T-cell (primary cell): ENCODE results near the gene BBS2. TPM values are rescaled to one million over a fixed set of nuclear protein-coding genes. Genes with fewer than 3 reads are reported as not detected.
A peak's percentile ranks its signal among the peaks of the same experiment; 100 is the strongest.

ENCODE experiments used
- ATAC-seq, 4 experiments: fragments of 200-7000 bp in 3 of 4; fragments of 150-1000 bp in 1 of 4; cut with Tn5 transposase; replicated peaks in 1 of 4; 1 replicate in 3 of 4; 2 replicates in 1 of 4; pipeline ENCODE4 v1.10.0; 2021; ENCODE audit warnings: moderate library complexity in 3 of 4, mild to moderate bottlenecking in 2 of 4, moderate number of reproducible peaks in 1 of 4
- CTCF ChIA-PET, 2 donors: fragments of 300-600 bp; sonication (Branson Sonifier 250); formaldehyde crosslinking; loops; one replicate each; lab custom pipeline; 2022; ENCODE audit warnings: antibody characterized with exemption in 2 of 2; lab: Charles Lee
- POLR2A ChIA-PET, 2 donors: fragments of 300-600 bp; sonication (Branson Sonifier 250); formaldehyde crosslinking; loops; one replicate each; lab custom pipeline; 2022; ENCODE audit warnings: antibody characterized with exemption in 2 of 2; lab: Charles Lee
- DNase-seq, 35 experiments: peaks; one replicate each; pipeline versions ENCODE4 v3.0.0 to v3.0.0-alpha.2; 2013 to 2023
- H3K27ac ChIP-seq: one replicate; pipeline ENCODE4 v1.5.1; 2013; ENCODE audit warnings: low read length
- H3K27me3 ChIP-seq, 2 experiments: replicated peaks in 1 of 2; 1 replicate in 1 of 2; 2 replicates in 1 of 2; pipeline versions ENCODE4 v1.6.1 to v1.7.0; 2013; ENCODE audit warnings: low read length in 1 of 2, mixed read lengths in 1 of 2; ENCODE audit not compliant: control insufficient read depth in 2 of 2, insufficient read depth in 2 of 2; ENCODE audit errors: extremely low read depth in 1 of 2
- H3K36me3 ChIP-seq, 2 donors: 1 replicate in 1 of 2; 2 replicates in 1 of 2; pipeline versions ENCODE4 v1.6.1 to v1.7.0; 2013; ENCODE audit warnings: low read length in 1 of 2; ENCODE audit not compliant: control insufficient read depth in 2 of 2, insufficient read depth in 1 of 2; ENCODE audit errors: extremely low read depth in 1 of 2
- H3K4me1 ChIP-seq, 2 experiments: 1 replicate in 1 of 2; 2 replicates in 1 of 2; pipeline versions ENCODE4 v1.6.1 to v1.7.0; 2013; ENCODE audit warnings: low read length in 2 of 2, mixed read lengths in 1 of 2; ENCODE audit not compliant: insufficient read depth in 2 of 2, control insufficient read depth in 1 of 2; ENCODE audit errors: extremely low read depth in 1 of 2
- H3K4me3 ChIP-seq, 2 donors: 1 replicate in 1 of 2; 2 replicates in 1 of 2; pipeline versions ENCODE4 v1.5.1 to v1.7.0; 2013; ENCODE audit warnings: mild to moderate bottlenecking in 2 of 2, low read length in 1 of 2, moderate library complexity in 1 of 2; ENCODE audit not compliant: control insufficient read depth in 1 of 2; ENCODE audit errors: extremely low read depth in 1 of 2
- H3K9me3 ChIP-seq: 2 replicates; pipeline ENCODE4 v1.7.0; 2013
- H3K27ac Mint-ChIP-seq, 2 donors: one replicate each; pipeline ENCODE4 v1.8.0; 2020 to 2021; ENCODE audit warnings: mild to moderate bottlenecking in 2 of 2, mixed read lengths in 2 of 2
- H3K27me3 Mint-ChIP-seq, 2 donors: one replicate each; pipeline ENCODE4 v1.8.0; 2021 to 2022; ENCODE audit warnings: mixed read lengths in 2 of 2
- H3K36me3 Mint-ChIP-seq: one replicate; pipeline ENCODE4 v1.8.0; 2021; ENCODE audit warnings: mixed read lengths
- H3K4me1 Mint-ChIP-seq, 3 donors: one replicate each; pipeline ENCODE4 v1.8.0; 2020 to 2022; ENCODE audit warnings: mixed read lengths in 3 of 3, mild to moderate bottlenecking in 1 of 3
- H3K4me3 Mint-ChIP-seq, 3 donors: one replicate each; pipeline ENCODE4 v1.8.0; 2020 to 2022; ENCODE audit warnings: mild to moderate bottlenecking in 3 of 3, mixed read lengths in 3 of 3, moderate library complexity in 3 of 3
- H3K9me3 Mint-ChIP-seq, 3 donors: one replicate each; pipeline ENCODE4 v1.8.0; 2020 to 2022; ENCODE audit warnings: mixed read lengths in 3 of 3
- WGBS: methylation state at CpG from one replicate; pipeline ENCODE4 v1.1.5; 2013; ENCODE audit warnings: missing lambda C conversion rate; ENCODE audit not compliant: insufficient coverage; 5-methylcytosine and 5-hydroxymethylcytosine counted together
- total RNA-seq, 35 experiments: library from RNA in 6 of 35; stranded (reverse) in 6 of 35; fragments of 120-200 nt in 1 of 35; gene quantifications; one replicate each; pipeline versions ENCODE4 v1.2.1 to v1.2.4 and lab custom pipeline; 2013 to 2026

BBS2 gene
- total RNA-seq, 5 donors from 2014 or later (not counting 1 experiment from before 2014, with no cell fraction given), result 63.1 to 84.6 (median 76.6) TPM

DNA sequence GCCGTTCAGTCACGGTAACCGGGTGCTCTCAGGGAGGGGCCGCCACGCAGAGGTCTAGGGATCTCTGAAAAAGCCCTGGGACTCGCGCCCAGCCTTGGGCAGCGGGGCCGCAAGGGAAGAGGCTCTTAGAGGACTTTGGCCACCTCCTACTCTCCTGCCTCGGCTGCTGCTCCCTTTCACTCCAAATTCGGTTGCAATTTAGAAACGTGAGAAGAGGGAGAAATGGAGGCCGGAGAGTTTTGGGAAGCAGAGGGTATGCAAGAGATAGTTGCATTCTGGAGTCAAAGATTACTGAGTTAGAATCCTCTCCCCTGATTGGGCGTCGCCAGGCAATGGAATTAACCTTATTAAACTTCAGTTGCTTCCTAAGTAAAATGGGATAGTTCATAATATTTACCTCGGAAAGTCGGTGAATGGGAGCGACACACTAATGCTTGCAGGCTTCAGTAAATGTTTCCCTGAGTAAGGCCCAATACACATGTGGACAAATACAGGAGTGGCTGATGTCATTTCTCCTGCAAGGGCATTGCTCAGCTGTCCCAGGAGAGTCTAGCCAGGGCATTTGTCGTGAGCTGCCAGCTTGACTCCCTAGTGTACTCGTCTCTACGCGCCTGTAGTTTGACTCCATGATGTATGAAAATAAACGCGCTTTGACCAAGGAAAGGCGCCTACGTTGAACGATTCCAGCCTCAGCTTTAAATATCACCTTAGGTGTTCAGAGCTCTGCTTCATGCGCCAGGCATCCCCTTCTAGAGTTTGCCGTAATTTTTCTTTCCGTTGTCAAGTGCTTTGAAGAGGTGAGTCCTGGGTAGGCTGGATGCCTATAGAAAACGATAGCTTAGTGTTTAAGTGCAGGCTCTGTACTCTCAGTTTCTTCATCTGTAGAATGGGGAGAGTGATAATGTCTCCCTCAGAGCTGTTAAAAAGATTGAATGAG is 67.8 kb downstream of the BBS2 start:
- H3K27ac ChIP-seq, result peak overlapping the region; percentile 54
- peaks cover 21 to 24% of the 10 kb centered on the region in 2 experiments for H3K4me1 ChIP-seq
- peaks cover 9 to 35% of the 10 kb centered on the region in 2 donors for H3K36me3 ChIP-seq
- Mint-ChIP-seq H3K4me3 (peak overlapping the region; percentile 94 to 98 (median 94)), H3K4me1 (peaks cover 57 to 65% (median 60%) of the 10 kb centered on the region in 3 donors), H3K36me3 (peaks cover 38% of the 10 kb centered on the region), H3K27me3 (no peaks in the 10 kb centered on the region), H3K9me3 (no peaks in the 10 kb centered on the region), H3K27ac (peak overlapping the region; percentile 94 to 95)
- ATAC-seq, result peak; percentile 34 to 49 (median 41)
- 11% methylated on average over 20 of the region's 31 CpGs for WGBS
- ChIA-PET POLR2A (interaction anchor here (0.5 to 1.0 kb wide), 6 partner anchors 8 to 718 kb away, joined by 3 to 6 read pairs (median 4); no protein-coding TSS in a partner anchor), CTCF (interaction anchor here in 1 of 2 donors (0.8 to 1.5 kb wide), 4 partner anchors 26 to 537 kb away, joined by 3 to 4 read pairs (median 3); partner anchors contain the start of gene NLRC5)
- DNase-seq, result peak in 2 of 35 experiments; percentile 3 to 17
- H3K4me3 ChIP-seq, result peak overlapping the region; percentile 87 to 96
- H3K27me3 ChIP-seq, result no peaks in the 10 kb centered on the region
- H3K9me3 ChIP-seq, result no peaks in the 10 kb centered on the region

DNA sequence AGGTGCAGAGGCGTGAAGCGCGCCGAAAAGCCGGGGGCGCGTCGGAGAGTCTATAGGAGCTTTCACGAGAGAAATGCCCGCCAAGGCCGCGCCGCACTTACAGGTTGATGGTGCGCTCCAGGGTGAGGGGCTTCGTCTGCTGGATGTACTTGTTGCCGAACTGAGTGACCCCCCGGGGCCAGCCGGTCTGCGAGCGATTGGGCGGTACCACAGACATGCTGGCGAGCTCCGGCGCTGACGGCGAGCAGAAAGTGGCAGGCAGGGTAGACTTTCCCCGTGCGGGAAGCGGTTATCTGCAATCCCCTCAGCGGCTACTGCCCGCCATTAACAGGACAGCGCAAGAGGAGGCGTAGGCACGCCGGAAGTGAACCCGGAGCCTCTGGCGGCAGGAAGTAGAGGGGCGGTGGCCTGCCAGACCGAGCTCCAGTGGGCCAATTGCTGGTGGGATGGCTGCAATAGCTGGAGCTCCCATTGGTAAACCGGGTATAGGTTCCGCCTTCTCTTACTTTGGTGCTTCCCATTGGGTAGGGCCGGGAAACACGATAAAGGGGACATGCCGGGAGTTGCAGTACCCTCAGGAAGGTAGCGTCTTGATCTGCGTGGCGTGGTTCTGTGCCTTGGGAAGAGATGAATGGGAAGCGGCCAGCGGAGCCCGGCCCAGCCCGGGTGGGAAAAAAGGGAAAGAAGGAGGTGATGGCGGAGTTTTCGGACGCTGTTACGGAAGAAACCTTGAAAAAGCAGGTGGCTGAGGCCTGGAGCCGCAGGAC is 68.7 kb downstream of the BBS2 start, which contains the start of the genes NUDT21 and OGFOD1:
Gene NUDT21, minus strand, starts transcription at position 347 of the 767 bp plus-strand sequence. Its CDS starts 130 bp downstream, at position 217.
Gene OGFOD1, plus strand, starts transcription at position 569 of the 767 bp plus-strand sequence. Its CDS starts 59 bp downstream, at position 628.
- Mint-ChIP-seq H3K27ac (peak within 1 kb of the TSS; percentile 94 to 95), H3K4me1 (peaks cover 59 to 65% (median 61%) of the 10 kb centered on the region in 3 donors), H3K4me3 (peak within 1 kb of the TSS; percentile 94 to 98 (median 94)), H3K36me3 (peaks cover 33% of the 10 kb centered on the region), H3K9me3 (no peaks in the 10 kb centered on the region), H3K27me3 (no peaks in the 10 kb centered on the region)
- CTCF ChIA-PET, result interaction anchor here in 1 of 2 donors (0.6 to 1.5 kb wide), 6 partner anchors 24 to 538 kb away, joined by 3 to 4 read pairs (median 3); partner anchors contain the start of gene NLRC5
- Histone ChIP-seq H3K36me3 (peaks cover 6 to 30% of the 10 kb centered on the region in 2 donors), H3K27ac (peak within 1 kb of the TSS; percentile 54), H3K9me3 (no peaks in the 10 kb centered on the region), H3K4me1 (peaks cover 21 to 24% of the 10 kb centered on the region in 2 experiments), H3K27me3 (no peaks in the 10 kb centered on the region), H3K4me3 (peak within 1 kb of the TSS; percentile 87 to 96)
- under 1% methylated on average over 56 of the region's 56 CpGs for WGBS
- ATAC-seq (peak; percentile 99), DNase-seq (peak; percentile 66 to 96 (median 92))
- POLR2A ChIA-PET, result interaction anchor here in 1 of 2 donors (0.5 to 1.0 kb wide), 7 partner anchors 9 to 1573 kb away, joined by 3 to 7 read pairs (median 3); partner anchors contain the start of genes CIAPIN1 and COQ9

DNA sequence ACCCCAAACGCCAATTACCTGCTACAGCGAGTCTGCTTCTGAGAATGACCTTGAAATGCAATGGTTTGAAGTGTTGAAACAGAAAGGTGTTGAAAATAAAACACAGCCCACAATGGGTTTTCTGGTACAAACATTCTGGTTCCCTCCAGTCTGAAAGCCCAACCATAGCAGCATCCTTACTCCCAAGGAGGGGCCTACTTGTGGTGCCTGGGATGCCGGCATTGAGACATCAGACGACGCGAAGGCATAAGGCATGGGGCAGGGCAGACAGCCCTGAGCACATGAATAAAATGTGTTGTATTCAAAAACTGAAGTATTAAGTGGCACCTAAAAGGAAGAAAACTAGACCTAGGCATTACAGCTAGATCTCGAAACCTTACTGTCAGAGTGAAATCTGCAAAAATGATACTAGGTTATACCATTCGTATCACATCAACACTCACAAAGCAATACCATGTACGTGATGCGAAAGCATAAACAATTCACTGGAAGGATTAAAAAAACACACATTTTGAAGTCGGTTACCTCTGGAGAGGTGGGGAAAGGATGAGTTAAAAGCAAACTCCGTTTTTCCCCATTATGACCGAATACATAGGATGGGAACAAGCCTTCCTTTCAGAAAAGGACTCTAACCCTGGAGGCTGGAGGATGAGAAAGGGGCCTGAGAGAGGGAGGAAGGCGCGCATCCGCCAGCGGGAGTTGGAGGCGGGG is 69.4 kb downstream of the BBS2 start:
- H3K36me3 ChIP-seq, result peaks cover 6 to 30% of the 10 kb centered on the region in 2 donors
- H3K27me3 Mint-ChIP-seq, result no peaks in the 10 kb centered on the region
- 11% methylated on average over 7 of the region's 18 CpGs for WGBS
- H3K27ac ChIP-seq, result peak overlapping the region; percentile 50
- H3K4me1 Mint-ChIP-seq, result peaks cover 58 to 61% (median 59%) of the 10 kb centered on the region in 3 donors
- peak overlapping the region; percentile 87 to 96 for H3K4me3 ChIP-seq
- ChIA-PET CTCF (interaction anchor here in 1 of 2 donors (0.6 to 1.5 kb wide), 5 partner anchors 23 to 251 kb away, joined by 3 read pairs; no protein-coding TSS in a partner anchor), POLR2A (interaction anchor here in 1 of 2 donors (0.5 to 1.0 kb wide), 5 partner anchors 14 to 1574 kb away, joined by 3 to 7 read pairs (median 4); partner anchors contain the start of genes CIAPIN1 and COQ9)
- H3K27ac Mint-ChIP-seq, result peak overlapping the region; percentile 94 to 95
- H3K4me3 Mint-ChIP-seq, result peak overlapping the region; percentile 94 to 98 (median 94)
- peaks cover 31% of the 10 kb centered on the region for H3K36me3 Mint-ChIP-seq
- H3K27me3 ChIP-seq, result no peaks in the 10 kb centered on the region
- H3K9me3 Mint-ChIP-seq, result no peaks in the 10 kb centered on the region
- H3K9me3 ChIP-seq, result no peaks in the 10 kb centered on the region
- DNase-seq, result peak in 1 of 35 experiments; percentile 4
- H3K4me1 ChIP-seq, result peaks cover 21 to 24% of the 10 kb centered on the region in 2 experiments
- ATAC-seq, result peak in 3 of 4 experiments; percentile 42 to 45 (median 42)

DNA sequence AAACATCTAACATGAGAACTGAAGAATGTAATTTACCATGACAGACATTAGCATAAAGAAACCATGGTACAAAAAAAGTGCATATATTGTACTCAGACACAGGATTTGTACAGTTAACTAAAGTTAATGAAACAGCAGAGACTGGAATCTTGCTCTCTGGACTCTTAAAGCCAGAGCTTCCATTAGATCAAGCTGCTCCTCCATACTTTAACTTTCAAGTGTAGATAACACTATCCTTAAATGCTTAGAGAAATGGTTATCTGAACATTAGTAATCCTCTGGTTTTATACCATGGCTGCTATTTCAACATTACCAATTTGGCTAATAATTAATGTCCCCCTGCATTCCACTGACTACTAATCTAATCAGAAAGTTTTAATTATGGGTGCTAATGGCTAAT is 71.8 kb downstream of the BBS2 start:
- peaks cover 21 to 24% of the 10 kb centered on the region in 2 experiments for H3K4me1 ChIP-seq
- POLR2A ChIA-PET, result no interaction called here

DNA sequence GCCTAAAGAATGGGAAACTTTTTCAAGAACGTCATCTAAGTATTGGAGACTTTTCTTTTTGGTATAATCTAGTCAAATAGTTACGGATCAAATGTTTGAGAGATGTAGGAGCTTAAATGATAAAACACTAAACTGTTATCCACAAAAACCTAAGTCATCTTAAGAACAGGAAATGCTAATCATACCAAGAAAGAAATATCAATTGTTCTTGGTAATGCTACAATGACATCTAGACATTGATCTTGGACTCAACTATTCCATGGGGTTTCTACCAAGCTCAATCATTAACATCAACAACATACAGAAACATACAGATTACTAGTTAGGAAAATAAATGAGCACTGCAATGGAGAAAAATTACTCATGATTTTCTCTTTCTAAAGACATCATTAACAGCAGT is 72.5 kb downstream of the BBS2 start:
- peaks cover 44 to 50% (median 45%) of the 10 kb centered on the region in 3 donors for H3K4me1 Mint-ChIP-seq
- no peaks in the 10 kb centered on the region for H3K27me3 Mint-ChIP-seq
- Histone ChIP-seq H3K36me3 (peaks cover 0 to 39% of the 10 kb centered on the region in 2 donors), H3K27me3 (no peaks in the 10 kb centered on the region), H3K4me1 (peaks cover 17 to 18% of the 10 kb centered on the region in 2 experiments), H3K4me3 (no peak overlapping the region), H3K9me3 (no peaks in the 10 kb centered on the region), H3K27ac (no peak overlapping the region)
- H3K27ac Mint-ChIP-seq, result no peak overlapping the region
- no peaks in the 10 kb centered on the region for H3K9me3 Mint-ChIP-seq
- POLR2A ChIA-PET, result interaction anchor here in 1 of 2 donors (0.6 kb wide), 1 partner anchor 27 kb away, joined by 3 read pairs; no protein-coding TSS in a partner anchor
- H3K4me3 Mint-ChIP-seq, result no peak overlapping the region
- CTCF ChIA-PET, result interaction anchor here in 1 of 2 donors (0.5 kb wide), 1 partner anchor 29 kb away, joined by 3 read pairs; no protein-coding TSS in a partner anchor
- H3K36me3 Mint-ChIP-seq, result peaks cover 28% of the 10 kb centered on the region
- ATAC-seq, result no peak
- no peak for DNase-seq
- WGBS, result no CpG with 5 or more reads among the region's 2 CpGs

More for the DNA sequence above, 71.8 kb downstream of the BBS2 start:
- peaks cover 0 to 36% of the 10 kb centered on the region in 2 donors for H3K36me3 ChIP-seq
- CTCF ChIA-PET, result no interaction called here
- Mint-ChIP-seq H3K4me1 (peaks cover 51 to 56% (median 51%) of the 10 kb centered on the region in 3 donors), H3K27me3 (no peaks in the 10 kb centered on the region), H3K36me3 (peaks cover 22% of the 10 kb centered on the region), H3K4me3 (no peak overlapping the region), H3K9me3 (no peaks in the 10 kb centered on the region), H3K27ac (peak overlapping the region in 1 of 2 donors; percentile 48)
- H3K27me3 ChIP-seq, result no peaks in the 10 kb centered on the region
- no peak overlapping the region for H3K27ac ChIP-seq
- H3K9me3 ChIP-seq, result no peaks in the 10 kb centered on the region
- no peak for DNase-seq
- no peak overlapping the region for H3K4me3 ChIP-seq
- ATAC-seq, result no peak
